SU-DHL-6 (cell line): Measurements from ENCODE around the gene PDE4B.

Source experiments
- CTCF ChIP-seq: fragments of 200-600 bp; sonication (generic); IDR thresholded peaks from one replicate; pipeline ENCODE4 v1.5.1; 2017; ENCODE audit warnings: antibody characterized with exemption, mild to moderate bottlenecking, low read length, moderate library complexity; ENCODE audit not compliant: insufficient read depth, poor library complexity, severe bottlenecking
- EZH2phosphoT487 ChIP-seq: fragments of 200-600 bp; sonication (generic), shearing (Covaris generic); conservative IDR thresholded peaks from 2 replicates; pipeline ENCODE4 v1.6.1; 2018; ENCODE audit warnings: mild to moderate bottlenecking, antibody characterized with exemption, low read length, moderate library complexity, mixed read lengths

DNA sequence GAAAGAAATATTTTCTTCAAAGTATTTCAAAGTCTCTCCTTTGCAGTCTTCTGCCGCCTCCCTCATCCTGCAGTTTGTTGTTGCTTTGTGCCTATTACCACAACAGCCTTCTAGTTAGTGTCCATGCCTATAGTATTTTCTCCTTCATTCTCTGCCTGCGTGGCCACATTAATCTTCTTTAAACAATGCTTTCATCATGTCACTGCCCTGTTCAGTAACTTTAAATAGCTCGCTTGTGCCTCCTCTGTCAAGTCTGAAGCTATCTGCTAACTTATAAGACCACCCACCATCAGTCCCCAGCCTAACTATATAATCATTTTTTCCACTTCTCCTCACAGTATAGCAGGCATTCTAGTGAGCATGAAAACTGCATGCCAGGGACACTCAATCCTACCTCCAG, 290.3 kb downstream of the PDE4B start:
- TF ChIP-seq CTCF (no peak), EZH2phosphoT487 (no peak)
